A673 (cell line): ENCODE data around the gene NRAP.

Source experiments
- CTCF ChIP-seq: fragments of 300-800, 200-600 bp; sonication (generic); conservative IDR thresholded peaks from 2 replicates; pipeline ENCODE4 v1.5.1; 2017; ENCODE audit warnings: low read depth, mild to moderate bottlenecking, antibody characterized with exemption, low read length, moderate library complexity, mixed read lengths
- EZH2 ChIP-seq: fragments of 200-600 bp; sonication (generic); IDR thresholded peaks from 2 replicates; pipeline ENCODE4 v1.6.1; 2017; ENCODE audit warnings: borderline replicate concordance, low read depth, mild to moderate bottlenecking, mixed read lengths, antibody characterized with exemption, low read length; ENCODE audit not compliant: poor library complexity, severe bottlenecking

GRCh38 chr10:113592380-113592779, 71.5 kb downstream of the NRAP start:
- TF ChIP-seq CTCF (no peak), EZH2 (no peak)
